GM12801 (cell line): ENCODE data around the gene CFD.

Experiments
- TF ChIP-seq, protein P1 (sequence below): IDR thresholded peaks from one replicate; pipeline ENCODE4 v1.5.1; 2011; ENCODE audit warnings: control low read depth; ENCODE audit not compliant: insufficient read length; ENCODE audit errors: extremely low read depth

Gene CFD

DNA sequence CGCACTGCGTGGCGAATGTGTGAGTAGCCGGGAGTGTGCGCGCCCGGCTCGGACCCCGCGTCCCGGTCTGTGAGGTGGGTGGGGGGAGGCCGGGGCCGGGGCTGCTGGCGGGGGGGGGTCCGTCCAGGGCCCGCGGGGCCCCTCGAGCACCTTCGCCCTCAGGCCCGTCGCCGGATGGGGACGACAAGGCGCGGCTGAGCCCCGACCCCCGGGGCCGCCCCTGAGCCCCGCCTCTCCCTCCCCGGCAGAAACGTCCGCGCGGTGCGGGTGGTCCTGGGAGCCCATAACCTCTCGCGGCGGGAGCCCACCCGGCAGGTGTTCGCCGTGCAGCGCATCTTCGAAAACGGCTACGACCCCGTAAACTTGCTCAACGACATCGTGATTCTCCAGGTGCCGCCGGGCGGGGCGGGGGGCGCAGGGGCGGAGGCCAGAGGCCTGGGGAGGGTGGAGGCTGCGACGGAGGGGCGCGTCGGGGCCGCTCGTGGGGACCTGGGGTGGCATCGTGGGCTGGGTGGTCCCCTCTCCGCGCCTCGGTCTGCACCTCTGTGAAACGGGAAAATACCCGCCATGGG lies 6.4 kb upstream of the CFD start:
- TF ChIP-seq, protein P1, sequence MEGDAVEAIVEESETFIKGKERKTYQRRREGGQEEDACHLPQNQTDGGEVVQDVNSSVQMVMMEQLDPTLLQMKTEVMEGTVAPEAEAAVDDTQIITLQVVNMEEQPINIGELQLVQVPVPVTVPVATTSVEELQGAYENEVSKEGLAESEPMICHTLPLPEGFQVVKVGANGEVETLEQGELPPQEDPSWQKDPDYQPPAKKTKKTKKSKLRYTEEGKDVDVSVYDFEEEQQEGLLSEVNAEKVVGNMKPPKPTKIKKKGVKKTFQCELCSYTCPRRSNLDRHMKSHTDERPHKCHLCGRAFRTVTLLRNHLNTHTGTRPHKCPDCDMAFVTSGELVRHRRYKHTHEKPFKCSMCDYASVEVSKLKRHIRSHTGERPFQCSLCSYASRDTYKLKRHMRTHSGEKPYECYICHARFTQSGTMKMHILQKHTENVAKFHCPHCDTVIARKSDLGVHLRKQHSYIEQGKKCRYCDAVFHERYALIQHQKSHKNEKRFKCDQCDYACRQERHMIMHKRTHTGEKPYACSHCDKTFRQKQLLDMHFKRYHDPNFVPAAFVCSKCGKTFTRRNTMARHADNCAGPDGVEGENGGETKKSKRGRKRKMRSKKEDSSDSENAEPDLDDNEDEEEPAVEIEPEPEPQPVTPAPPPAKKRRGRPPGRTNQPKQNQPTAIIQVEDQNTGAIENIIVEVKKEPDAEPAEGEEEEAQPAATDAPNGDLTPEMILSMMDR: no peak

DNA sequence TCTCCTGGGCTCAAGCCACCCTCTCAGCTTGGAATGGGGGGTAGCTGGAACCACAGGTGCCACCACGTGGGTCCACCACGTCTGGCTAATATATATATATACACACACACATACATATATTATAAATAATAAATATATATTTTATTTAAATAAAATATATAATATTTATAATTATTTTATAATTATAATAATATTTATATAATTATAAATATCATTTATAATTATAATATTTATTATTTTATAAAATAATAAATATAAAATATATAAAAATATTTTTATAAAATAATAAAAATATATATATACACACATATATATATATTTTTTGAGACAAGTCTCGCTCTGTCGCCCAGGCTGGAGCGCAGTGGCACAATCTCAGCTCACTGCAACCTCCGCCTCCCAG lies 4.9 kb upstream of the CFD start:
- TF ChIP-seq, protein P1: no peak

DNA sequence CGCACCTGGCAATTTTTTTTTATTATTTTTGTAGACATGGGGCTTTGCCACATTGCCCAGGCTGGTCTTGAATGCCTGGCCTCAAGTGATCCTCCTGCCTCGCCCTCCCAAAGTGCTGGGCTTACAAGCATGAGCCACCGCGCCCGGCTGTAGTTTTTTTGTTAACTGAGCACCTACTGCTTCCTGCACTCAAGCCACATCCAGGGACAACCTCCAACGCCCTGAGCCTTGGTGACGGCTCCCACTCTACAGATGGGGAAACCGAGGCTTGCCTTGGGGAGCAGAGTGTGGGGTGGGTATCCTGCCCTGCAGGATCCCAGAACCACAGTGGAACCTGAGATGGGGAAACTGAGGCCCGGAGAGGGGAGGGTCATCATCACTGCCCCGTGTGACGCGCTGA lies 4.3 kb upstream of the CFD start:
- TF ChIP-seq, protein P1: no peak

DNA sequence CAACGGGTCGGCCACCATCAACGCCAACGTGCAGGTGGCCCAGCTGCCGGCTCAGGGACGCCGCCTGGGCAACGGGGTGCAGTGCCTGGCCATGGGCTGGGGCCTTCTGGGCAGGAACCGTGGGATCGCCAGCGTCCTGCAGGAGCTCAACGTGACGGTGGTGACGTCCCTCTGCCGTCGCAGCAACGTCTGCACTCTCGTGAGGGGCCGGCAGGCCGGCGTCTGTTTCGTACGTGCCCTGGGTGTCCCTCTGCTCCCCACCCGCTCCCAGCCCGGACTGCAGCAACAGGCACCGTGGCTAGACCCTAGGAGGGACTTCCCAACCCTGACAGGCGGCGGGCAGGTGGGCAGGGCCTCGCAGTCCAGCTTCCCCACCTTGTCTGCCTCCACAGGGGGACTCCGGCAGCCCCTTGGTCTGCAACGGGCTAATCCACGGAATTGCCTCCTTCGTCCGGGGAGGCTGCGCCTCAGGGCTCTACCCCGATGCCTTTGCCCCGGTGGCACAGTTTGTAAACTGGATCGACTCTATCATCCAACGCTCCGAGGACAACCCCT lies 3.8 kb upstream of the CFD start:
- TF ChIP-seq, protein P1: no peak

DNA sequence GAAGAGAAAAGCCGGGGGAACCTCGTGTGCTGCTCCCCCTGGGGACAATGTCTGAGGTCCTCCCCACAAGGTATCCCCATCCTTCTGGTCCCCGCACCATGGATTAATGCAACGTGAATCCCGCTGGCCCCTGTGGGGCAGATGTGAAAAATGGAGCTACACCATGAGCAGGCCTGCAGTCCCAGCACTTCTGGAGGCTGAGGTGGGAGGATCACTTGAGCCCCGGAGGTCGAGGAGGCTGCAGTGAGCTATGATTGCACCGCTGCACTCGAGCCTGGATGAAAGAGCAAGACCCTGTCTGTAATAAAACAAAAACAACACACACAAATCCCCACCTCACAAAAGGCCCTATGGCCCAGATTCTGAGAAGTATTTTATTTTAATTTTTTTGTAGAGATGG lies 1.2 kb upstream of the CFD start:
- TF ChIP-seq, protein P1: no peak

DNA sequence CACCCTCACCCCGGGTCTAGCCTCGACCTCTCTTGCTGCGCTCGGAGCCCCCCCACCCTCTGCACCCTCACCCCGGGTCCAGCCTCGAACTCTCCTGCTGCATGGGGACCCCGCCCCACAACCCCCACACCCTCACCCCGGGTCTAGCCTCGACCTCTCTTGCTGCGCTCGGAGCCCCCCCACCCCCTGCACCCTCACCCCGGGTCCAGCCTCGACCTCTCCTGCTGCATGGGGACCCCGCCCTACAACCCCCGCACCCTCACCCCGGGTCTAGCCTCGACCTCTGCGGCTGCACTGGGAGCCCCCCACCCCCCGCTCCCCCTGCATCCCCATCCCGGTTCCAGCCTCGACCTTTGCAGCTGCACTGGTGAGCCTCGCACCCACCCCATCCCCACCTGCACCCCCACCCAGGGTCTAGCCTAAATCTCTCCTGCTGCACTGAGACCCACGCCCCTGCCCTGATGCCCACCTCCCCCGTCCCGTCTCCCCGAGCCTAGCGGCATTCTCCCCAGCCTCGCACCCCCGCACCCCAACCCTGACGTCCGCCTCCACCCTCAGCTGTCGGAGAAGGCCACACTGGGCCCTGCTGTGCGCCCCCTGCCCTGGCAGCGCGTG lies 1.8 kb downstream of the CFD start:
- TF ChIP-seq, protein P1: no peak

DNA sequence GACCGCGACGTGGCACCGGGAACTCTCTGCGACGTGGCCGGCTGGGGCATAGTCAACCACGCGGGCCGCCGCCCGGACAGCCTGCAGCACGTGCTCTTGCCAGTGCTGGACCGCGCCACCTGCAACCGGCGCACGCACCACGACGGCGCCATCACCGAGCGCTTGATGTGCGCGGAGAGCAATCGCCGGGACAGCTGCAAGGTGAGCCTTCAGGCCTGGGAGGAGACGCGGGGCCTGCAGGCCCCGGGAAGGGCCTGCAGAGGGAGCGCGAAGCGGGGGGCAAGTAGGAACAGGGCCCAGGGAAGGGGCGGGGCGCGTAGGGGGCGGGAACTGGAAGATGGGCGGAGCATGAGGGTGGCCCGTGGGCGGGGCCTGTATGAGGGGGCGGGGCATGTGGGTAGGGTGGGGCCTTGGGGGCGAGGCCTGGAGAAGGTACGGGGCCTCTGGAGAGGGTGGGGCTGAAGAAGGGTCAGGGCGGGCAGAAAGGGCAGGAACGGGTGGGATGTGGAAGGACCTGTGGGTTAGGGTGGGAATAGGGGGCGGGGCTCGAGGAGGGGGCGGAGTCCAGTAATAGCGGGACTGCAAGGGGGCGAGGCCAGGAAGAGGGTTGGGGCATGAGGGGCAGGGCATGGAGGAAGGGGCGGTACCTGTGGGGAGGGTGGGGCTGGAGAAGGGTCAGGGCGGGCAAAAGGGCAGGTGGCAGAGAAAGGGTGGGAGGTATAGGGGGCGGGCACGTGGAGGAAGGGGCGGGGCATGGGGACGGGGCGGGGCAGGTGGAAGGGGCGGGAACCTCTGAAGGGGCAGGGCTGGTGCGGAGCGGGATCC lies 2.5 kb downstream of the CFD start:
- TF ChIP-seq, protein P1: no peak
